ENCODE results near the gene KCNE3. TPM values are rescaled to one million over a fixed set of nuclear protein-coding genes. Genes with fewer than 3 reads are reported as not detected.
A peak's percentile ranks its signal among the peaks of the same experiment; 100 is the strongest.

The KCNE3 gene
- total RNA-seq, 6 donors from 2014 or later: 14.3 to 33.3 (median 20.0) TPM

GRCh38 chr11:74492084-74492483 is 24.7 kb upstream of the KCNE3 start:
- DNase-seq: no peak
- peaks cover 10 to 14% (median 12%) of the 10 kb centered on the region in 4 donors for H3K4me1 ChIP-seq
- no peak for ATAC-seq (ENCODE audit: low FRiP score in 2 of 2)
- no peaks in the 10 kb centered on the region for H3K9me3 ChIP-seq
- H3K27ac ChIP-seq: peak overlapping the region in 1 of 4 donors; percentile 99
- no peak for TF ChIP-seq POLR2AphosphoS5 (IDR thresholded peaks at IDR 0.05)
- no peak for TF ChIP-seq EP300 (IDR thresholded peaks at IDR 0.05)
- TF ChIP-seq POLR2A (IDR thresholded peaks at IDR 0.05): no peak
- no peak for TF ChIP-seq CTCF (IDR thresholded peaks at IDR 0.05)
- peak overlapping the region in 1 of 4 donors; percentile 79 for H3K4me3 ChIP-seq
- H3K27me3 ChIP-seq: no peaks in the 10 kb centered on the region
- WGBS, 2 donors: 92 to 94% methylated on average over 11 of the region's 11 CpGs
- no peaks in the 10 kb centered on the region for H3K36me3 ChIP-seq

- DNase-seq (no peak), ATAC-seq (ENCODE audit: low FRiP score in 2 of 2) (no peak)
- Histone ChIP-seq H3K36me3 (no peaks in the 10 kb centered on the region), H3K27me3 (no peaks in the 10 kb centered on the region), H3K9me3 (no peaks in the 10 kb centered on the region), H3K27ac (no peak overlapping the region), H3K4me3 (no peak overlapping the region), H3K4me1 (peaks cover 10 to 14% (median 12%) of the 10 kb centered on the region in 4 donors)
- TF ChIP-seq POLR2AphosphoS5 (IDR thresholded peaks at IDR 0.05): no peak
- no peak for TF ChIP-seq POLR2A (IDR thresholded peaks at IDR 0.05)
- TF ChIP-seq CTCF (IDR thresholded peaks at IDR 0.05): no peak
- WGBS, 2 donors: 82 to 91% methylated on average over 4 of the region's 4 CpGs
Measured at GRCh38 chr11:74490941-74491340, 23.6 kb upstream of the KCNE3 start.

GRCh38 chr11:74487875-74488274 is 20.5 kb upstream of the KCNE3 start:
- no peak for TF ChIP-seq POLR2AphosphoS5 (IDR thresholded peaks at IDR 0.05)
- no peak for TF ChIP-seq EP300 (IDR thresholded peaks at IDR 0.05)
- no peak for TF ChIP-seq POLR2A (IDR thresholded peaks at IDR 0.05)
- TF ChIP-seq CTCF (IDR thresholded peaks at IDR 0.05): no peak
- Histone ChIP-seq H3K27me3 (no peaks in the 10 kb centered on the region), H3K4me3 (no peak overlapping the region), H3K9me3 (no peaks in the 10 kb centered on the region), H3K4me1 (peaks cover 5 to 8% (median 6%) of the 10 kb centered on the region in 4 donors), H3K36me3 (no peaks in the 10 kb centered on the region), H3K27ac (no peak overlapping the region)
- no peak for DNase-seq
- no peak for ATAC-seq (ENCODE audit: low FRiP score in 2 of 2)
- WGBS, 2 donors: 86 to 88% methylated on average over 1 of the region's 1 CpG

GRCh38 chr11:74485868-74486267 is 18.5 kb upstream of the KCNE3 start:
- DNase-seq (no peak), ATAC-seq (ENCODE audit: low FRiP score in 2 of 2) (no peak)
- no peak for TF ChIP-seq POLR2A (IDR thresholded peaks at IDR 0.05)
- no peak for TF ChIP-seq CTCF (IDR thresholded peaks at IDR 0.05)
- no peak for TF ChIP-seq POLR2AphosphoS5 (IDR thresholded peaks at IDR 0.05)
- no peak for TF ChIP-seq EP300 (IDR thresholded peaks at IDR 0.05)
- no peaks in the 10 kb centered on the region for H3K27me3 ChIP-seq
- no peak overlapping the region for H3K27ac ChIP-seq
- no peak overlapping the region for H3K4me3 ChIP-seq
- H3K36me3 ChIP-seq: no peaks in the 10 kb centered on the region
- no peaks in the 10 kb centered on the region for H3K9me3 ChIP-seq
- no peaks in the 10 kb centered on the region for H3K4me1 ChIP-seq
- WGBS, 2 donors: 77 to 78% methylated on average over 2 of the region's 2 CpGs

- H3K9me3 ChIP-seq: no peaks in the 10 kb centered on the region
- H3K4me1 ChIP-seq: no peaks in the 10 kb centered on the region
- no peaks in the 10 kb centered on the region for H3K36me3 ChIP-seq
- ATAC-seq (ENCODE audit: low FRiP score in 2 of 2) (no peak), DNase-seq (no peak)
- no peak overlapping the region for H3K4me3 ChIP-seq
- H3K27ac ChIP-seq: no peak overlapping the region
- 49 to 56% methylated on average over 3 of the region's 3 CpGs for WGBS, 2 donors
- TF ChIP-seq CTCF (IDR thresholded peaks at IDR 0.05): no peak
- TF ChIP-seq POLR2AphosphoS5 (IDR thresholded peaks at IDR 0.05): no peak
- no peak for TF ChIP-seq POLR2A (IDR thresholded peaks at IDR 0.05)
- no peak for TF ChIP-seq EP300 (IDR thresholded peaks at IDR 0.05)
- H3K27me3 ChIP-seq: no peaks in the 10 kb centered on the region
Measured at GRCh38 chr11:74480688-74481417, 13.5 kb upstream of the KCNE3 start.
